NK-92 (cell line): ENCODE data around the gene CFAP53.
A peak's percentile ranks its signal among the peaks of the same experiment; 100 is the strongest.
"Not testable (repeated sequence)": the region's sequence is repeated elsewhere in the genome, so short reads cannot be mapped to it uniquely, and the experiment has no call there.

ENCODE experiments used
- DNase-seq: peaks from one replicate; lab custom pipeline; 2025; ENCODE audit not compliant: unreplicated experiment; lab: John Stamatoyannopoulos, UW

CFAP53 gene, protein sequence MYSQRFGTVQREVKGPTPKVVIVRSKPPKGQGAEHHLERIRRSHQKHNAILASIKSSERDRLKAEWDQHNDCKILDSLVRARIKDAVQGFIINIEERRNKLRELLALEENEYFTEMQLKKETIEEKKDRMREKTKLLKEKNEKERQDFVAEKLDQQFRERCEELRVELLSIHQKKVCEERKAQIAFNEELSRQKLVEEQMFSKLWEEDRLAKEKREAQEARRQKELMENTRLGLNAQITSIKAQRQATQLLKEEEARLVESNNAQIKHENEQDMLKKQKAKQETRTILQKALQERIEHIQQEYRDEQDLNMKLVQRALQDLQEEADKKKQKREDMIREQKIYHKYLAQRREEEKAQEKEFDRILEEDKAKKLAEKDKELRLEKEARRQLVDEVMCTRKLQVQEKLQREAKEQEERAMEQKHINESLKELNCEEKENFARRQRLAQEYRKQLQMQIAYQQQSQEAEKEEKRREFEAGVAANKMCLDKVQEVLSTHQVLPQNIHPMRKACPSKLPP

DNA sequence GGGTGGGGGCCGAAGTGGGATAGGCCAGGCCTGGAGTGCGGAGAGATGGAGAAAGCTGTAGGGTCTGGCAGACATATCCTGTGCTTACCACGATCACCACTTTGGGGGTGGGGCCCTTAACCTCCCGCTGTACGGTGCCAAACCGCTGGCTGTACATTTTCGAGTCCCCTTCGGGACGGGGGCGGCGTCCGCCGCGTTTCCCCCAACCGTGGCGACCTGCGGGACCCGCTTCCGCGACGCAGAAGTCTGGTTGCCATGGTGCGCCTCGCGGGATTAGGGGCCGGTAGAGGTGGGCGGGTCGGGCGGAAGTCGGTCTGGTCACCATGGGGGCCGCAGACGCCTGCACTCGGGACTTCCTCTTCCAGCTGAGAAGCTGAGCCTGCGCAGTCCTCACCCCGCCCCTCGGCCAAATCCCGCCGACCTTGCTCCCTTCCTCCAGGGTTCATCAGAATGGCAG, at the start of gene CFAP53:
CFAP53 (minus strand) TSS at position 248 of the 457 bp plus-strand sequence; CDS start at position 157, 91 bp downstream.
- no peak for DNase-seq

DNA sequence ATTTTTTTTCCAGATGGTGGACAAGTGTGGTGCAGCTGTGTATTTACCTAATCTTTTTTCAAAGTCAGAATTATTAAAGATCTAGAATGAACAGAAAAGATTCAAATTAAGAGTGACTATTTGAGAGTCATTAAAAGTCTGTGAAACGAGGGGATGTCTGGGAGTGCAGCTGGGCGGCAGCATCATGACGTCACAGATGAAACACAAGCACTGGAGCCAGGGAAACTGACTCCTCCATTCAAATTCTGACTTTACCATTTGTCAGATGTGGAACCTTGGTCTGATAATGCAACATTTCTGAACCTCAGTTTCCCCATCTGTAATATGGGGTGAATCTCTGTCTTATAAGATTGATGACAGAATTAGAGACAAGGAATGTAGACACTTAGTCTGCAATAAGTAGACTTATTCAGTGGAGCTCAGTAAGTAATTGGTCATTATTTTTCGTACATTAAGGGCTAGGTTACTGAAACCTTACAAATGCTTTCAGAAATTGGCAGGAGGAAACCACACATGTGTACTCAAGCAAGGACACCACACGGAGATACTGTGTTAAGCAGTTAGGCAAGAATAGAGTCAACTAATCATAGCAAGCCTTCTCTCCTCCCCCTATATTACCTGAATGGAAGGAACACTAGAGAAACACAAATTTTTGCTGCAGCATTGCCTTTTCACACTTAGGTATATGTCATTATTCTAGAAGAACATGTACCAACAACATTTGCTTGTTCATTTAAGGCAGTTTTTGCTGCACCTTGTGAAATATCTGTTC, 49.0 kb upstream of the CFAP53 start:
- no peak for DNase-seq

DNA sequence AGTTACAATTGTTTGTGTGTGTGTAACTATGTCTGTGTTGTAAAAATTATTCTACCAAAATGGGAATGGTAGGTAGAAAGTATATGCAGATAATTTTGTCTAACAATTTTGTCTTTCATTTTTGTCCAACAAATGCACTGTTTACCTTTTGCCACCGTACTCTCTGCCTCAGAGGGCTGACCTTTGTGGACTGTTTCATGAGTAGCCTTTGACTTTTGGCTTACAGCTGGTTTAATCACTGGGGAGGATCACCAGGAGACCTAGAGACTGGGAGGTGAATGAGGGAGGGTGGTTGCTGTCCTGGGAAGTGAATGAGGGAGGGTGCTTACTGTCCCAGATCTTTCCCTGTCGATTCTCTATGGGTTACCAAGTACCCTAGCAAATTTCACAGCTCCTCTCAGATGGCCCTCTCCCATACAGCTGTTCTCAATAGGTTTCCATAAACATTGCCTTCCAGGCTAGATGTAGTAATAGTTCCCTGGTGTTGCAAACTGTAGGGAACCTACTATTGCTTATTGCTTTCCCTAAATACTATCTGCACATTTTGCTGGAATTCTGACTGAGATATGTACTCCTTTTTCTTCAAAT, 47.7 kb upstream of the CFAP53 start:
- DNase-seq, result no peak

DNA sequence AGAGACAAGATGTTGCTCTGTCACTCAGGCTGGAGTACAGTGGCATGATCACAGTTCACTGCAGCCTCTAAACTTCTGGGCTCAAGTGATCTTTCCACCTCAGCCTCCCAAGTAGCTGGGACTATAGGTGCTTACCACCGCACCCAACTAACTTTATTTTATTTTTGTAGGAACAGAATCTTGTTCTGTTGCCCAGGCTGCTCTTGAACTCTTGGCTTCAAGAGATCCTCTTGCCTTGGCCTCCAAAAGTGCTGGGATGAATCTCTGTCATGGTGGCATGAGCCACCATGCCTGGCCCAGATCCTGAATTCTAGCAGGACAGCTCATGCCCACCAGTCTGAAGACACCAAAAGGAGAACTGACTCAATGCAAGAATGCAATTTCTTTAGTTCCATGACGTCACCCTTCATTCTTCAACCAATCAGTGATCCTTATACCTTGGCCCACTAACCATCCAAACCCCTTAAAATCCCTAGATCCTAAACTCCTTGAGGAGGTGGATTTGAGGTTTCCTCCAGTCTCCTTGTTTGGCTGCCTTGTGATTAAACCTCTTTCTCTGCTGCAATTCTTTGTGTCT, 46.8 kb upstream of the CFAP53 start:
- no peak for DNase-seq

DNA sequence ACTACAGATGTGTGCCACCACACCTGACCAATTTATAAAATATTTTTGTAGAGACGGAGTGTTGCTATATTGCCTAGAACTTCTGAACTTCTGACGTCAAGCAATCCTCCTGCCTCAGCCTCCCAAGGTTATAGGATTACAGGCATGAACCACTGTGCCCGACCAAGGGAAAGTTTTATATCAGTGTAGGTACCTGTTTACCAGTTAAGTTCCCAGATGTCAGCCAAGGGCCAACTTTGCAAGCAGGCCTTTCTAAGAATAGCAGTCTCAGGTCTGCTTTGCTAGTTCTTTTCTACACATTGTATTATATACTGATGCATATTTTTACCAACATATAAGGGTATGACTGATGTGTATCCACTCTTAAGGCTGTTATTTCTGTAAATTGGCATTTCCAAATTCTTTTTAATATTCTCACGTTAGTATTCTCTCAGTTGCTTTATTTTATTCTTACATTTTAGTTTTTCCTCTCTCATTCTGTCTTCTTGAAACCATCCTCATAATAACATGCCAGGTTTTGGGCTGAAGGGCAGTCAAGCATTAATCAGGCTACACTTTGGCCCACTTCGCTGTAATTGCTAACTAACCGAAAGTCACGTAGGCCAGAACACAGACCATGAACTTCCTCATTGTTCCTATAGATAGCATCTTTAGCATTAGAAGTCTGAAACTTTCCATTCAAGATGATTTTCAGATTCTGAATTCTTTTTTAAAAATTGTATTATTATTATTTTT, 46.2 kb upstream of the CFAP53 start:
- no peak for DNase-seq

DNA sequence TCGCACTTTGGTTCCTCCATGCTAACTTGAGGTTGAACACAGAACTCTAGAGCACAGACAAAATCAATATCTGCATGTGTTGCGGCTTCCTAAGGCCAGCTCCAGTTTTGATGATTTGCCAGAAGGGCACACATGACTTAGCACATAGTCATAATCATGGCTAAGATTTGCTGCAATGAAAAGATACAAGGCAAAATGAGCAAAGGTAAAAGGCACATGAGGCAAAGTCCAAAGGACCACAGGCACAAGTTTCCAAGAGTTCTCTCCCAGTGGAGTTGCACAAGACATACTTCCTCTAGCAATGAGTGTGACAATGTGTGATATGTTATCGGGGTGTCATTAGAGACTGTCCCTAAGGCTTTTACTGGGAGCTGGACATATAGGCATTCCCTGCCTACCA, 45.4 kb upstream of the CFAP53 start:
- no peak for DNase-seq

DNA sequence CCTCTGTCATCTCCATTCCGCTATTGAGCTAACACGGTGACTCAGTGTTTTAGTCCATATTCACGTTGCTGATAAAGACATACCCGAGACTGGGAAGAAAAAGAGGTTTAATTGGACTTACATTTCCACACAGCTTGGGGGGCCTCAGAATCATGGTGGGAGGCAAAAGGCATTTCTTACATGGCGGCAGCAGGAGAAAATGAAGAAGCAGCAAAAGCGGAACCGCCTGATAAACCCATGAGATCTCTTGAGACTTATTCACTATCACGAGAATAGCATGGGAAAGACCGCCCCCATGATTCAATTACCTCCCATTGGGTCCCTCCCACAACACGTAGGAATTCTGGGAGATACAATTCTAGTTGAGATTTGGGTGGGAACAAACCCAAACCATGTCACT, 43.8 kb upstream of the CFAP53 start:
- no peak for DNase-seq

DNA sequence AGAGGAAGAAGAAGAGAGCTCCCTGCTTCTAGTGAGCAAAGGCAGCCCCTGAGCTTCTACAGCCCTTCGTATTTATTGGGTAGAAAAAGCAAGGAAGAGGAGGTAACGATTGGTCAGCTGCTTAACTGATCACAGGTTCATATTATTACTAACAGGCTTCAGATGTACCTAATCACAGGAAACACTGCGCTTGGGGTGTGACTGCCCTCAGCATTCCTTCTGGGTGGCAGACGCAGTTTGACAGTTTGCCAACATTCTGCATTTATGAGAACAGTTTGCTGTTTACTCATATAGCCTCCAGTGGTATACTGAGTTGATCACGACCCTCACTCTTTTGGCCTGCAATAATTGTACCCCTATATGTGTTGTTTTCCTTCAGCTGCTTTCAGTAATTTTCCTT, 42.6 kb upstream of the CFAP53 start:
- DNase-seq, result not testable (repeated sequence)

DNA sequence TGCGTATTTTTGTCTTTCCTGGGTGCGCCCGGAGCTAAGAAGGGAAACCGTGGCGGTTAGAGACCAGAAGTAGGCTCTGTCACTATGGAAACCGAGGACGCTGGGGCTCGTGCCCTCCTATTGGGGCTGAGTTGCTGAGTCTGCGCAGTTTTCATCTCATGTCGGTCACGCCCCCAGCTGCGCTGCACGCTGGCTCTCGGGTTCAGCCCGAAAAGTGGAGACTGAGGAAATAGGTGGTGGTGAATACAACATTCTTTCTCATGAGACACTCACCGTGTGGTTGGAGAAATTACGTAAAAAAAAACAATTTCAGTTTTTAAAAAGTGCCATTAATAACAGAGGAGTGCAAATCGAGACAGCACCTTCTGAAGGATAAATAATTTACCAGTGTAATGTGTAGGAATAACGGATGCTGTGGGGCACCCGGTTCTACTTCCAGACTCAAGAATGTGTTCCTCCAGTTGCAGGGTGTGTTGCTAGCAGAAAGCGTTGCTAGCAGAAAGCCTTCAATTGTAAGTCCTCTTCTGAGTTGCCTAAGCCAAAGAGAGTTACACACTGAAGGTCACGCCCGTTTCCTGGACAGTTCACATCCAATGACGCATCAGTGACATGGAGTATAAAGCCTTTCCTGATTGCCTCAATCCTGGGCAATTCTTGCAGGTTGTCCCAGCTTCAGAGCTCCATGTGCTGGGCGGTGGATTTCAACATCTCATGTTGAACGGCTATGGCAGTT, 41.6 kb upstream of the CFAP53 start:
- peak; percentile 65 for DNase-seq

DNA sequence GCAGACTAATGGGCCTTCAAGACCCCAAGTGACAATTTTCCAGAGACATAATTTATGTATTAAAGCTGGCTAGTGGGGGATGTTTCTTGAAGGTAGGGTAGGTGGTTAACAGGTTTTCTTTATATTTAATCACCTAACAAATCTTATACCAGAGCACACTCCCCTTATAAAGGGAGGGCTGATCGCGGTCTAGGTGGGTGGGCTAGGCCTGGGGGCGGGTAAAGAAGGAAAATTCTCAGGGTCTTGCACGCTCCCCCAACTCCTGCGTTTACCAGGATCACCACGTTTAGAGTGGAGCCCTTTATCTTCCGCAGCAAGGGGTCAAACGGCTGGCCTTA, 41.1 kb upstream of the CFAP53 start:
- no peak for DNase-seq

DNA sequence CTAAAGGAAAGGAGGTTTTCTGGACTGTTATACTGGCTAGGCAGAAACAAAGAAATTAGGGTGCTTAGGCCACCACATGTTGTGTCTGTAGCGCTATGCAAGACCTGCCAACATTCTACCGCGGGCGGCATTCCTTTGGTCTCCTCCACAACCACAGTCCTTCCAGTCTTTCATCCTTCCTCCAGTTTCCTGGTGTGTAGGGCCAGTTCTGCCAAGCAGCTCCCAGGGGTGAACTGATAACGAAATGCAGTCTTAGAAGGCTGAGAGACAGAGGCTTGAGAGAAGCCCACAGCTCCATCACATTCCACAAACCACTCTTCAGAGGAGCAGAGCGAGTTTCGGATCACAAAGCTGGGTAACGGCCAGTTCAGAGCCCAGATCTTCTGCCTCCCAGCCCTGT, 40.6 kb upstream of the CFAP53 start:
- no peak for DNase-seq

DNA sequence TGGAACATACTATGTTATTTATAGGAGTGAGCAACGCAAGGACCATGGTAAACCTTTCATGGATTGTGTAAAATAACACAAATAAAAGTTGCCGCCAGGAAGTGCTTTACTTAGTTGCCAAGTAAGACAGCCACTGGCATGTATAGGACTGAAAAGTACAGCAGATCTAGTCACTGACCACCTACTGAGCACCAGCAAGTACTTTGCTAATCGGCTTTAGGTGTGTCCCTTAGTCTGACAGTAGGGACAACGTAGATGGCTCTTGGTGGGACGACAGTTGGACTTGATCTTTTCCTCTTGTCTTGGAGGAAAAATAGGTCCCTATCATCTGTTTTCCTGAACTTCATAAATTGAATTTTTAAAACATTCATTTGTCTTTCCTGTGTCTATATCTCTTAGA, 34.8 kb upstream of the CFAP53 start:
- DNase-seq, result no peak

DNA sequence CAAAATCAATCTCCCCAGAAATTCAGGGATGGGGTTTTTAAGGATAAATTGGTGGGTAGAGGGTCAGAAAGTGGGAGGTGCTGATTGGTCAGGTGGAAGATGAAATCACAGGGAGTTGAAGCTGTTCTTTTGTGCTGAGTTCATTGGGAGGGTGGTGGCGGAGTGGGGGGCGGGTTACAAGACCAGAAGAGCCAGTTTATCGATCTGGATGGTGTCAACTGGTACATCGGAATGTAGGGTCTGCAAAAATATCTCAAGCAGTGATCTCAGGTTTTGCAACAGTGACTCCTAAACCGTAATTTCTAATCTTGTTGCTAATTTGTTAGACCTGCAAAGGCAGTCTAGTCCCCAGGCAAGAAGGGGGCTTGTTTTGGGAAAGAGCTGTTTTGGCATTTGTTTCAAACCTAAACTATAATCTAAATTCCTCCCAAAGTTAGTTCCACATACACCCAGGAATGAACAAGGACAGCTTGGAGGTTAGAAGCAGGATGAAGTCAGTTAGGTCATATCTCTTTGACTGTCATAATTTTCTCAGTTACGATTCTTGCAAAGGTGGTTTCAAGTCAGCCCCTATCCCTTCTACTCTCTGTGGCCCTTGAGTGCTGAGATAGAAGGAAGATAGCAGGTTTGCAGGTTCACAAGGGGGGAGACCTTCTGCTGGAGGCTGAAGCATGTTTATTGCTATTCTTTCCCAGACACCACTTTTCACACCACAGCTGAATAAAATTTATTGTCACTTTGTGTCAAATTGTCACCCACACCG, 33.5 kb upstream of the CFAP53 start:
- DNase-seq, result no peak

DNA sequence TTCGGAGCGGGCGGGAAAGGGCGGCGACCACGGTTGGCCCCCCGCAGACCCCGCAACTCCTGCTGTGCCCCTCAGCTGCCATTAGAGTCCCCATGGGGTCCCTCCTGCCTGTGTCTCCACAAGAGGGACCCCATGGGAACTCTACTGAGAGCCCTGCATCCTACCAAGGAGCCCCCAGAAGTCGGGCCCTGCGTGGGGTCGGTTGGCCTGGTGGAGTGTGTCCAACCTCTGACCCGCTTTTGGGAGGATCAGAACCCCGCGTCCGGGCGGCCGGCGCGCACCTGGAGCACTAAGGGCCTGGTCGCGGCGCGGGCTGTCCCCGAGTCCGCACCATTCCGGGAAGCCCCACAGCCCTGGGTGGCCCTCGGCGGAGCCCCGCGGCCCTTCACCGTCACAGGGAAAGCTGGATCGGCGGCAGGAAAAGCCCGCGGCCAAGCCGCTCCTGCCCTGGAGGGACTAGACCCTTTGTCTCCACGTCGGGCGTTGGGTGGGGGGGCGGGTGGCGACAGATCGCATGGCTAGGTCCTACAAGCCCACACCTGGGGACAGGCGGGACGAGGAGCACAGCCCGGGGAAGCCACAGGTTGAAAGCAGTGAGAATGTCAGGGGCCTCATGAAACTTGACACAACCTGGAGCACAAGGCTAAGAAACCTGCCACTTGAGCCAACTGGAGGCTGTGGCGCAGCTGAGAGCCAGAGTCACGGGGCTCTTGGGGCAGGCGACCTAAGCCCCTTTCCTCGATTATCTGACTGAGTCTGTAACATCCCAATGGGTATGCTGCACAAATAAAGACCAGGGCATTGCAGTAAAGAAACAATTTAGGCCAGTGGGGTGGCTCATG, 32.4 kb upstream of the CFAP53 start:
- DNase-seq, result no peak

DNA sequence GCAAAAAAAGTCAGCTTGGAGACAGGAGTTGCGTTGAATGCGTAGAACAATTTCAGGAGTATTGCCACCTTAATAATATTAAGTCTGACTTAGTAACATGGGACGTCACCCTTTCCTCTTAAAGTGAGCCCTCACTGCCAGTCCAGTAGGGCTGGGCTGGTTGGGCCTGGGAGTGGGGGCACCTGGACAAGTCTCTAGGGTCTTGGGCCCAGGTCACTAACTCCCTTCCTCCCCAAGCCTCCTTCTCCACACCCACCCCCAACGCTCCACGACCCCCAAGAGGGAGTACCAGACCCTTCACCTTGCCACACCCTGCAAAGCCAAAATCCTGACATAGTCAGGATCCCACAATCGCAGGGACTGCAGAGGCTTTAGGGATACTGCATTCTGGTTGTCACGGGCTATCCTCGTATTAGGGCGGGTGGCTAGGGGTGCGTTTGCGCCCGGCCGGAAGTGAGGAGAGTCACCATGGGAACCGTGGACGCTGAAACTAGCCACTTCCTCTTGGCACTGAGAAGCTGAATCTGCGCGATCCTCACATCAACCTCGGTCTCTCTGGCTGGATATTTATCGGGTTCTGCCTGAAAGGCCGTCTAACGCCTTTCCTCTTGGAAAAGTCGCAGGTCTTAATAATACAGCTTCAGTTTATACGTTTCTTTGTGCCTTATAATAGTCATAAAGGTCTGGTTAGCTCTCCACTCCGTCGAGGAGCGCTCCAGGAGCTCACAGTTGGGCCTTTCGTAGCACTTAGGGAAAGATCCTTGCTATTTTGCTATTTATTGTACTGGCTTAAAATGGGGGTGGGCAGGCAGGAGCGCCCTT, 31.5 kb upstream of the CFAP53 start:
- DNase-seq, result no peak

DNA sequence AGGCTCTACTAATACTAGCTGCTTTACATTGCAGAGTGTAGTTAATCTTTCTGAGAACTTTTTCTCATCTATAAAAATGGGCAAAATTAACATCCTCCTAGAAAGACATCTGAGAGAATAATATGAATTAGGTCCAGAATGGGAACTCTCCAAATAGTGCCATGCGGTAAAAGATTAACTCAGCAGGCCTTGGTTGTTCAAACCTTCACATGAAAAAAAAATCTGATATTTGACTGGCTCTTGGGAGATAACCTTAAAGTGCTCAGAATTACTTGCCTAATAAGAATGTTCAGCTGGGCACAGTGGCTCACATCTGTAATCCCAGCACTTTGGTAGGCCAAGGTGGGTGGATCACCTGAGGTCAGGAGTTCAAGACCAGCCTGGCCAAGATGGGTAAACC, 26.7 kb upstream of the CFAP53 start:
- DNase-seq, result no peak

DNA sequence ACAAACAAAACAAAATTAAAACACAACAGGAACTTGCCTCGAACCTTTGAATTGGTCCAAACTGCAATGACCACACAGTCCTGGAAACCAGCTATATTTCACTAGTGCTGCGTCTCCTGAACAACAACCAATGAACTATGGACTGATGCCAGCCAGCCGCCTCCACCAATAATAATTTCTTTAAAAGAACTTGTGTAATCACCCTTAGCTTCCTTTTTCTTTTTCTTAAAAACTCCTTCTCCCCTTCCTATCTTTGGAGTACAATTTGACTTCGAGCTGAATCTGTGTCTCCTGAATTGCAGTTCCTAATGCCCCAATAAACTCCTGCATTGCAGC, 22.8 kb upstream of the CFAP53 start:
- DNase-seq, result no peak
